GM12891 (cell line): Measurements from ENCODE around the gene HIGD2A.
A peak's percentile ranks its signal among the peaks of the same experiment; 100 is the strongest.

Experiments
- DNase-seq: peaks from one replicate; pipeline ENCODE4 v3.0.0; 2011; ENCODE audit warnings: low spot score; ENCODE audit not compliant: insufficient read length
- FAIRE-seq: peaks from 2 replicates; lab custom pipeline; 2011; peaks lifted over from hg19 to GRCh38; lab: Jason Lieb, UNC
- PAX5 ChIP-seq: IDR thresholded peaks from 2 replicates; pipeline ENCODE4 v1.6.1; 2011; ENCODE audit warnings: low read length, moderate library complexity, mild to moderate bottlenecking; ENCODE audit not compliant: insufficient read depth, severe bottlenecking
- POLR2A ChIP-seq: IDR thresholded peaks from 2 replicates; pipeline ENCODE4 v1.6.1; 2011; ENCODE audit warnings: low read depth, low read length, control low read depth
- POLR2AphosphoS5 ChIP-seq: IDR thresholded peaks from 2 replicates; pipeline ENCODE4 v1.6.1; 2011; ENCODE audit warnings: low read depth, low read length, control low read depth
- POU2F2 ChIP-seq: IDR thresholded peaks from 2 replicates; pipeline ENCODE4 v1.6.1; 2011; ENCODE audit warnings: low read depth, mild to moderate bottlenecking, control low read depth, low read length, moderate library complexity
- SPI1 ChIP-seq: IDR thresholded peaks from 2 replicates; pipeline ENCODE4 v1.6.1; 2011; ENCODE audit warnings: low read depth, low read length, control low read depth
- TAF1 ChIP-seq: IDR thresholded peaks from 2 replicates; pipeline ENCODE4 v1.6.1; 2011; ENCODE audit warnings: low read depth, low read length, control low read depth

HIGD2A gene

GRCh38 chr5:176383248-176383905 lies 5.2 kb upstream of the HIGD2A start:
- no peak for DNase-seq
- no peak for FAIRE-seq
- TF ChIP-seq POU2F2 (no peak), POLR2AphosphoS5 (peak; percentile 55)

GRCh38 chr5:176383961-176384360 lies 4.6 kb upstream of the HIGD2A start:
- no peak for DNase-seq
- no peak for FAIRE-seq
- no peak for TF ChIP-seq POU2F2
- TF ChIP-seq POLR2AphosphoS5, result no peak
- TF ChIP-seq PAX5, result no peak
- TF ChIP-seq POLR2A, result no peak
- no peak for TF ChIP-seq TAF1
- TF ChIP-seq SPI1, result no peak

GRCh38 chr5:176384366-176384930 lies 4.1 kb upstream of the HIGD2A start:
- FAIRE-seq (no peak), DNase-seq (no peak)
- TF ChIP-seq POLR2A (no peak; the same call in 1 of the 2 replicates), TAF1 (no peak), POLR2AphosphoS5 (no peak), POU2F2 (no peak), PAX5 (no peak), SPI1 (no peak)

GRCh38 chr5:176384991-176385390 lies 3.6 kb upstream of the HIGD2A start:
- no peak for FAIRE-seq

GRCh38 chr5:176386491-176386890 lies 2.1 kb upstream of the HIGD2A start:
- TF ChIP-seq SPI1, result no peak
- TF ChIP-seq POLR2A, result no peak
- no peak for TF ChIP-seq POLR2AphosphoS5
- no peak for TF ChIP-seq POU2F2
- TF ChIP-seq PAX5, result no peak
- TF ChIP-seq TAF1, result no peak
- DNase-seq (no peak), FAIRE-seq (no peak)

More at GRCh38 chr5:176384991-176385390, 3.6 kb upstream of the HIGD2A start:
- DNase-seq, result no peak
- no peak for TF ChIP-seq POLR2AphosphoS5
- TF ChIP-seq SPI1, result no peak
- no peak for TF ChIP-seq PAX5
- TF ChIP-seq POU2F2, result no peak
- no peak for TF ChIP-seq POLR2A
- TF ChIP-seq TAF1, result no peak

- DNase-seq (no peak), FAIRE-seq (peak; percentile 28)
- no peak for TF ChIP-seq POLR2A
- no peak for TF ChIP-seq TAF1
- TF ChIP-seq POLR2AphosphoS5, result no peak
- TF ChIP-seq PAX5, result no peak
- TF ChIP-seq POU2F2, result no peak
- TF ChIP-seq SPI1, result no peak
These were observed 1.1 kb upstream of the HIGD2A start for GRCh38 chr5:176387384-176387925.

GRCh38 chr5:176388003-176388443 lies 528 bp upstream of the HIGD2A start:
- DNase-seq, result no peak
- TF ChIP-seq POU2F2 (no peak), POLR2A (no peak), SPI1 (no peak), TAF1 (no peak), PAX5 (no peak), POLR2AphosphoS5 (no peak)
- FAIRE-seq, result no peak

GRCh38 chr5:176389135-176390123 lies 878 bp downstream of the HIGD2A start:
- DNase-seq (peak; percentile 49), FAIRE-seq (no peak)
- TF ChIP-seq SPI1, result peak; percentile 83
- peak; percentile 78 for TF ChIP-seq TAF1
- peak; percentile 68; the same call in 1 of the 2 replicates for TF ChIP-seq POLR2A
- no peak for TF ChIP-seq POU2F2
- peak; percentile 92 for TF ChIP-seq POLR2AphosphoS5
- no peak for TF ChIP-seq PAX5

GRCh38 chr5:176391479-176391878 lies 2.9 kb downstream of the HIGD2A start:
- peak; percentile 38; the same call in 1 of the 2 replicates for TF ChIP-seq POLR2AphosphoS5
- no peak for TF ChIP-seq POU2F2
- DNase-seq, result no peak
- no peak for FAIRE-seq
